Natural killer cell (primary cell): ENCODE measurements around the gene CEACAM5. TPM values are rescaled to one million over a fixed set of nuclear protein-coding genes. Genes with fewer than 3 reads are reported as not detected.

Experiments used
- ATAC-seq, 3 donors: fragments of 150-1000 bp in 2 of 3; fragments of 200-7000 bp in 1 of 3; cut with Tn5 transposase; 1 replicate in 1 of 3; 2 replicates in 2 of 3; pipeline ENCODE4 v1.10.0; 2021; ENCODE audit warnings: mild to moderate bottlenecking in 2 of 3, moderate library complexity in 2 of 3
- DNase-seq, 2 donors: peaks; one replicate each; pipeline versions ENCODE4 v3.0.0 to v3.0.0-alpha.2; 2013 to 2021; ENCODE audit warnings: mixed read lengths in 1 of 2
- H3K27ac ChIP-seq: one replicate; pipeline ENCODE4 v1.5.1; 2013; ENCODE audit warnings: mild to moderate bottlenecking, low read length
- H3K27me3 ChIP-seq: one replicate; pipeline ENCODE4 v1.6.1; 2013; ENCODE audit warnings: low read length; ENCODE audit not compliant: control insufficient read depth, insufficient read depth
- H3K36me3 ChIP-seq: one replicate; pipeline ENCODE4 v1.6.1; 2013; ENCODE audit warnings: low read length; ENCODE audit not compliant: control insufficient read depth, insufficient read depth
- H3K4me1 ChIP-seq: one replicate; pipeline ENCODE4 v1.6.1; 2013; ENCODE audit warnings: low read length; ENCODE audit not compliant: control insufficient read depth, insufficient read depth
- H3K4me3 ChIP-seq: one replicate; pipeline ENCODE4 v1.5.1; 2013; ENCODE audit warnings: low read length
- H3K9me3 ChIP-seq: one replicate; pipeline ENCODE4 v1.6.1; 2013; ENCODE audit warnings: low read length; ENCODE audit not compliant: control insufficient read depth, insufficient read depth
- H3K27ac Mint-ChIP-seq, 2 donors: one replicate each; pipeline ENCODE4 v1.8.0; 2022; ENCODE audit warnings: mild to moderate bottlenecking in 2 of 2, mixed read lengths in 2 of 2, moderate library complexity in 1 of 2
- H3K27me3 Mint-ChIP-seq, 2 donors: one replicate each; pipeline ENCODE4 v1.8.0; 2022; ENCODE audit warnings: low read depth in 2 of 2, mixed read lengths in 2 of 2
- H3K36me3 Mint-ChIP-seq: one replicate; pipeline ENCODE4 v1.8.0; 2022; ENCODE audit warnings: mixed read lengths
- H3K4me1 Mint-ChIP-seq, 2 donors: one replicate each; pipeline ENCODE4 v1.8.0; 2022; ENCODE audit warnings: mixed read lengths in 2 of 2
- H3K4me3 Mint-ChIP-seq: one replicate; pipeline ENCODE4 v1.8.0; 2022; ENCODE audit warnings: mild to moderate bottlenecking, moderate library complexity, mixed read lengths
- H3K9me3 Mint-ChIP-seq, 2 donors: one replicate each; pipeline ENCODE4 v1.8.0; 2022; ENCODE audit warnings: mixed read lengths in 2 of 2
- CTCF ChIP-seq: fragments of 200-600 bp; IDR thresholded peaks from one replicate; pipeline ENCODE4 v1.8.0; 2022; ENCODE audit warnings: antibody characterized with exemption
- WGBS: methylation state at CpG from one replicate; pipeline ENCODE4 v1.1.7; 2013; ENCODE audit warnings: missing lambda C conversion rate; ENCODE audit not compliant: insufficient coverage; 5-methylcytosine and 5-hydroxymethylcytosine counted together
- intact Hi-C: fragments of 100-400 bp; cut with micrococcal nuclease; formaldehyde crosslinking; loops from one replicate; pipeline ENCODE4 v1.14.2; 2022
- total RNA-seq, 4 donors: library from RNA; stranded (reverse); fragments of 120-200 nt in 1 of 4; gene quantifications; one replicate each; pipeline versions ENCODE4 v1.2.3 to v1.2.4, GENCODE V29; 2013 to 2022

The CEACAM5 gene
- total RNA-seq, 3 donors from 2014 or later (not counting 1 experiment from before 2014, with no cell fraction given), result not detected

- H3K4me3 Mint-ChIP-seq, result no peak overlapping the region
- no peaks in the 10 kb centered on the region for H3K36me3 Mint-ChIP-seq
- no peak for TF ChIP-seq CTCF
- Histone ChIP-seq H3K4me1 (no peaks in the 10 kb centered on the region), H3K4me3 (no peak overlapping the region), H3K36me3 (no peaks in the 10 kb centered on the region), H3K27me3 (peaks cover 3% of the 10 kb centered on the region), H3K9me3 (no peaks in the 10 kb centered on the region), H3K27ac (no peak overlapping the region)
- 80% methylated on average over 4 of the region's 5 CpGs for WGBS
- H3K9me3 Mint-ChIP-seq, result no peaks in the 10 kb centered on the region
- no peaks in the 10 kb centered on the region for H3K4me1 Mint-ChIP-seq
- H3K27me3 Mint-ChIP-seq, result peaks cover 28 to 41% of the 10 kb centered on the region in 2 donors
- no peak overlapping the region for H3K27ac Mint-ChIP-seq
- DNase-seq, result no peak
- no peak for ATAC-seq
- intact Hi-C loops, result no loop called here
Observed at GRCh38 chr19:41735071-41735600, 26.7 kb downstream of the CEACAM5 start.

GRCh38 chr19:41739361-41739760, 30.9 kb downstream of the CEACAM5 start:
- 64% methylated on average over 3 of the region's 3 CpGs for WGBS
- intact Hi-C loops, result no loop called here
- Mint-ChIP-seq H3K4me3 (no peak overlapping the region), H3K4me1 (no peaks in the 10 kb centered on the region), H3K9me3 (no peaks in the 10 kb centered on the region), H3K27me3 (peaks cover 17 to 33% of the 10 kb centered on the region in 2 donors), H3K27ac (no peak overlapping the region), H3K36me3 (no peaks in the 10 kb centered on the region)
- DNase-seq, result no peak
- no peak overlapping the region for H3K27ac ChIP-seq
- H3K4me1 ChIP-seq, result no peaks in the 10 kb centered on the region
- no peaks in the 10 kb centered on the region for H3K27me3 ChIP-seq
- no peaks in the 10 kb centered on the region for H3K9me3 ChIP-seq
- H3K36me3 ChIP-seq, result no peaks in the 10 kb centered on the region
- H3K4me3 ChIP-seq, result no peak overlapping the region
- no peak for TF ChIP-seq CTCF
- ATAC-seq, result no peak

- no peaks in the 10 kb centered on the region for H3K36me3 Mint-ChIP-seq
- ATAC-seq, result no peak
Observed at GRCh38 chr19:41740415-41741243, 32.2 kb downstream of the CEACAM5 start.

More at GRCh38 chr19:41740415-41741243, 32.2 kb downstream of the CEACAM5 start:
- no peaks in the 10 kb centered on the region for H3K9me3 ChIP-seq
- intact Hi-C loops, result no loop called here
- TF ChIP-seq CTCF, result no peak
- H3K27ac Mint-ChIP-seq, result no peak overlapping the region
- H3K4me1 ChIP-seq, result no peaks in the 10 kb centered on the region
- no peaks in the 10 kb centered on the region for H3K27me3 ChIP-seq
- no peak overlapping the region for H3K4me3 ChIP-seq
- peaks cover 25 to 36% of the 10 kb centered on the region in 2 donors for H3K27me3 Mint-ChIP-seq
- 61% methylated on average over 5 of the region's 5 CpGs for WGBS
- H3K36me3 ChIP-seq, result no peaks in the 10 kb centered on the region
- no peaks in the 10 kb centered on the region for H3K4me1 Mint-ChIP-seq
- DNase-seq, result no peak
- no peak overlapping the region for H3K4me3 Mint-ChIP-seq
- H3K27ac ChIP-seq, result no peak overlapping the region
- H3K9me3 Mint-ChIP-seq, result no peaks in the 10 kb centered on the region
